HL-60 (cell line): ENCODE data around the gene EXOC4.

Experiments used
- DNase-seq, 2 experiments: peaks; one replicate each; pipeline ENCODE4 v3.0.0-alpha.2; 2010 to 2020; ENCODE audit warnings: low read depth in 1 of 2, low spot score in 1 of 2
- H3K27ac ChIP-seq: fragments of 250-450 bp; sonication (Bioruptor Pico); replicated peaks from 2 replicates; pipeline ENCODE4 v1.5.1; 2020; ENCODE audit warnings: mild to moderate bottlenecking, moderate library complexity
- H3K27me3 ChIP-seq: fragments of 250-450 bp; sonication (Bioruptor Pico); 2 replicates; pipeline ENCODE4 v1.5.1; 2021; ENCODE audit warnings: mild to moderate bottlenecking, moderate library complexity; ENCODE audit not compliant: insufficient read depth, poor library complexity, severe bottlenecking
- H3K4me3 ChIP-seq: replicated peaks from 2 replicates; pipeline ENCODE4 v1.5.1; 2011; ENCODE audit warnings: mild to moderate bottlenecking, control low read depth, low read length; ENCODE audit not compliant: insufficient read depth
- CTCF ChIP-seq: IDR thresholded peaks from one replicate; pipeline ENCODE4 v1.5.1; 2011; ENCODE audit warnings: low read length, control low read depth, inconsistent platforms; ENCODE audit not compliant: insufficient read depth
- GABPA ChIP-seq: IDR thresholded peaks from 2 replicates; pipeline ENCODE4 v1.6.1; 2012; ENCODE audit warnings: low read depth
- POLR2AphosphoS5 ChIP-seq: IDR thresholded peaks from 2 replicates; pipeline ENCODE4 v1.6.1; 2012; ENCODE audit warnings: low read depth
- SPI1 ChIP-seq: IDR thresholded peaks from 2 replicates; pipeline ENCODE4 v1.6.1; 2012; ENCODE audit warnings: low read depth, mild to moderate bottlenecking, borderline replicate concordance
- TF ChIP-seq, protein P1 (sequence below): IDR thresholded peaks from 2 replicates; pipeline ENCODE4 v1.6.1; 2012; ENCODE audit warnings: low read depth; ENCODE audit not compliant: insufficient replicate concordance

EXOC4 gene

DNA sequence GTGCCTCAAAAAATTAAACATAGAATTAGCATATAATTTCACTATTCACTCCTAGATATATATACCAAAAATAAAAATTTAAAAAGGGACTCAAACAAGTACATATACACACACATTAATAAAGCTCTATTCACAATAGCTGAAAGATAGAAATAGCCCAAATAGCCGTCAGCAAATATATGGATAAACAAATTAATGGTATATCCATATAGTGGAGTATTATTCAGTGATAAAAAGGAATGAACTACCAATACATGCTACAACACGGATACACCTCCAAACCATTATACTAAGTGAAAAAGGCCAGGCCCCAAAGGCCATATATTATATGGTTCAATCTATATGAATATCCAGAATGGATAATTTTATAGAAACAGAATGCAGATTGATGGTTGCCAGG is 459.7 kb downstream of the EXOC4 start:
- Histone ChIP-seq H3K27ac (no peak overlapping the region), H3K4me3 (no peak overlapping the region), H3K27me3 (no peaks in the 10 kb centered on the region)
- TF ChIP-seq SPI1 (no peak), GABPA (no peak), CTCF (no peak), POLR2AphosphoS5 (no peak)
- TF ChIP-seq, protein P1, sequence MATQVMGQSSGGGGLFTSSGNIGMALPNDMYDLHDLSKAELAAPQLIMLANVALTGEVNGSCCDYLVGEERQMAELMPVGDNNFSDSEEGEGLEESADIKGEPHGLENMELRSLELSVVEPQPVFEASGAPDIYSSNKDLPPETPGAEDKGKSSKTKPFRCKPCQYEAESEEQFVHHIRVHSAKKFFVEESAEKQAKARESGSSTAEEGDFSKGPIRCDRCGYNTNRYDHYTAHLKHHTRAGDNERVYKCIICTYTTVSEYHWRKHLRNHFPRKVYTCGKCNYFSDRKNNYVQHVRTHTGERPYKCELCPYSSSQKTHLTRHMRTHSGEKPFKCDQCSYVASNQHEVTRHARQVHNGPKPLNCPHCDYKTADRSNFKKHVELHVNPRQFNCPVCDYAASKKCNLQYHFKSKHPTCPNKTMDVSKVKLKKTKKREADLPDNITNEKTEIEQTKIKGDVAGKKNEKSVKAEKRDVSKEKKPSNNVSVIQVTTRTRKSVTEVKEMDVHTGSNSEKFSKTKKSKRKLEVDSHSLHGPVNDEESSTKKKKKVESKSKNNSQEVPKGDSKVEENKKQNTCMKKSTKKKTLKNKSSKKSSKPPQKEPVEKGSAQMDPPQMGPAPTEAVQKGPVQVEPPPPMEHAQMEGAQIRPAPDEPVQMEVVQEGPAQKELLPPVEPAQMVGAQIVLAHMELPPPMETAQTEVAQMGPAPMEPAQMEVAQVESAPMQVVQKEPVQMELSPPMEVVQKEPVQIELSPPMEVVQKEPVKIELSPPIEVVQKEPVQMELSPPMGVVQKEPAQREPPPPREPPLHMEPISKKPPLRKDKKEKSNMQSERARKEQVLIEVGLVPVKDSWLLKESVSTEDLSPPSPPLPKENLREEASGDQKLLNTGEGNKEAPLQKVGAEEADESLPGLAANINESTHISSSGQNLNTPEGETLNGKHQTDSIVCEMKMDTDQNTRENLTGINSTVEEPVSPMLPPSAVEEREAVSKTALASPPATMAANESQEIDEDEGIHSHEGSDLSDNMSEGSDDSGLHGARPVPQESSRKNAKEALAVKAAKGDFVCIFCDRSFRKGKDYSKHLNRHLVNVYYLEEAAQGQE = no peak
- no peak for DNase-seq

DNA sequence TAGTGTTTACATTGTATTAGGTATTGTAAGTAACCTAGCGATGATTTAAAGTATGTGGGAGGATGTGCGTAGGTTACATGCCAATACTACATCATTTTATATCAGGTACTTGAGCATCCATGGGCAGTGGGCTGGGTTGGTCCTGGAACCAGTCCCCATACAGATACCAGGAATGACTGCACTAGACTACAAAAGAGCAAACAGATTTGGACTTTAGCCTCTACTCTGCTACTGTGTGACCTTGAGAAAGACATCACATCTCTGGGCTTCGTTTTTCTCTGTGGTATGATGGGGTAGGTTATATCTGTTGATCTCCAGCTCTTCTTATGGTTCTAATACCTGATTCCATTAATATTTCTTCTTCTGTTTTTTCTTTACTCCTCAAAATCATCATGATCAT is 461.8 kb downstream of the EXOC4 start:
- DNase-seq = no peak
- Histone ChIP-seq H3K27ac (no peak overlapping the region), H3K27me3 (no peaks in the 10 kb centered on the region), H3K4me3 (no peak overlapping the region)
- TF ChIP-seq SPI1 (no peak), CTCF (no peak), POLR2AphosphoS5 (no peak), GABPA (no peak)
- TF ChIP-seq, protein P1 = no peak

- Histone ChIP-seq H3K27me3 (no peaks in the 10 kb centered on the region), H3K4me3 (no peak overlapping the region), H3K27ac (no peak overlapping the region)
- DNase-seq = no peak
- TF ChIP-seq CTCF = no peak
- no peak for TF ChIP-seq POLR2AphosphoS5
- TF ChIP-seq SPI1 = no peak
- TF ChIP-seq, protein P1 = no peak
- no peak for TF ChIP-seq GABPA
These were observed 465.3 kb downstream of the EXOC4 start for GRCh38 chr7:133718131-133718530.
